K562 (cell line): ENCODE data around the gene CEP350. TPM values are rescaled to one million over a fixed set of nuclear protein-coding genes. Genes with fewer than 3 reads are reported as not detected.
A peak's percentile ranks its signal among the peaks of the same experiment; 100 is the strongest.

Experiments
- ATF7 ChIP-seq: fragments of 450-650 bp; IDR thresholded peaks from 2 replicates; pipeline ENCODE4 v1.7.1; 2014; ENCODE audit warnings: mild to moderate bottlenecking, moderate library complexity
- BRF2 ChIP-seq: IDR thresholded peaks from 3 replicates; pipeline ENCODE4 v1.6.1; 2011; ENCODE audit warnings: borderline replicate concordance, mild to moderate bottlenecking; ENCODE audit not compliant: insufficient read length, insufficient read depth
- CBX5 ChIP-seq: IDR thresholded peaks from 2 replicates; pipeline ENCODE4 v1.6.1; 2014; ENCODE audit warnings: low read depth, borderline replicate concordance
- KDM2B ChIP-seq: fragments of 250-450 bp; sonication (Bioruptor Pico); IDR thresholded peaks from 2 replicates; pipeline ENCODE4 v1.8.0; 2021; ENCODE audit warnings: mild to moderate bottlenecking, moderate library complexity
- KLF16 ChIP-seq: IDR thresholded peaks from 2 replicates; pipeline ENCODE4 v1.6.1; 2016; ENCODE audit warnings: antibody characterized with exemption
- MAFG ChIP-seq: fragments of 450-650 bp; conservative IDR thresholded peaks from 2 replicates; pipeline ENCODE4 v1.6.1; 2016; ENCODE audit warnings: missing genetic modification characterization, missing compliant biosample characterization
- MCM3 ChIP-seq: fragments of 450-650 bp; IDR thresholded peaks from 2 replicates; pipeline ENCODE4 v1.6.1; 2016
- MTA2 ChIP-seq: fragments of 450-650 bp; IDR thresholded peaks from 2 replicates; pipeline ENCODE4 v1.6.1; 2016; ENCODE audit warnings: low read depth
- NFIC ChIP-seq: fragments of 450-650 bp; IDR thresholded peaks from 2 replicates; pipeline ENCODE4 v1.6.1; 2017; ENCODE audit warnings: mild to moderate bottlenecking, inconsistent platforms
- SMARCE1 ChIP-seq: fragments of 450-650 bp; IDR thresholded peaks from 2 replicates; pipeline ENCODE4 v1.7.1; 2016; ENCODE audit warnings: mild to moderate bottlenecking
- SRSF1 ChIP-seq: fragments of 200-400 bp; formaldehyde crosslinking; IDR thresholded peaks from 2 replicates; pipeline ENCODE4 v1.6.1; 2017; ENCODE audit warnings: mild to moderate bottlenecking, low read depth, low read length, moderate library complexity
- STAT5A ChIP-seq: IDR thresholded peaks from 2 replicates; pipeline ENCODE4 v1.6.1; 2012; ENCODE audit warnings: low read length, inconsistent platforms, borderline replicate concordance
- STAT5B ChIP-seq: fragments of 250-450 bp; sonication (Bioruptor Pico); IDR thresholded peaks from 2 replicates; pipeline ENCODE4 v1.8.0; 2021; ENCODE audit warnings: mild to moderate bottlenecking, inconsistent platforms
- TRIM24 ChIP-seq, 2 experiments: fragments of 450-650 bp; IDR thresholded peaks; 2 replicates each; pipeline ENCODE4 v1.6.1; 2016
- ZEB2 ChIP-seq: fragments of 450-650 bp; IDR thresholded peaks from 2 replicates; pipeline ENCODE4 v1.6.1; 2016
- ZNF324 ChIP-seq: fragments of 250-450 bp; sonication (Bioruptor Pico); IDR thresholded peaks from 2 replicates; pipeline ENCODE4 v1.4.0; 2020; ENCODE audit warnings: mild to moderate bottlenecking
- ZNF449 ChIP-seq: fragments of 250-450 bp; sonication (Bioruptor Pico); IDR thresholded peaks from 2 replicates; pipeline ENCODE4 v1.8.0; 2022; ENCODE audit warnings: moderate library complexity, mild to moderate bottlenecking, inconsistent platforms
- ZNF561 ChIP-seq: fragments of 450-650 bp; formaldehyde crosslinking; conservative IDR thresholded peaks from 2 replicates; pipeline ENCODE4 v1.4.0; 2020; ENCODE audit warnings: mild to moderate bottlenecking, moderate library complexity
- ZNF699 ChIP-seq: fragments of 250-450 bp; sonication (Bioruptor Pico); IDR thresholded peaks from 2 replicates; pipeline ENCODE4 v1.8.0; 2021; ENCODE audit warnings: mild to moderate bottlenecking, moderate library complexity; ENCODE audit not compliant: insufficient replicate concordance
- polyA plus RNA-seq, 8 experiments: library from polyadenylated mRNA; depleted of rRNA in 4 of 8; stranded (reverse) in 5 of 8; unstranded in 3 of 8; fragments of >200 nt; fragmentation: Nextera tagmentation in 2 of 8; fragmentation: Illumina TruSeq in 1 of 8; extraction: Ambion mirVana in 2 of 8; extraction: Trizol in 1 of 8; gene quantifications; 2 replicates each; pipeline versions ENCODE4 v1.2.1 to v1.2.3, GENCODE V29; 2011 to 2014; ENCODE audit warnings: inconsistent platforms in 1 of 8, missing spikeins in 1 of 8
- total RNA-seq, 7 experiments: library from RNA; depleted of rRNA in 6 of 7; stranded (reverse); fragments of >200 nt in 6 of 7; fragmentation: Illumina TruSeq in 2 of 7; extraction: Trizol in 2 of 7; gene quantifications; 2 replicates each; pipeline versions ENCODE4 v1.2.1 to v1.2.3, GENCODE V29; 2011 to 2021; ENCODE audit warnings: low replicate concordance in 1 of 7
- TF ChIP-seq, protein P1 (sequence below): sonication (generic); formaldehyde crosslinking; IDR thresholded peaks from 2 replicates; pipeline ENCODE4 v1.8.0; 2022; ENCODE audit warnings: mild to moderate bottlenecking, missing genetic modification reagents
- TF ChIP-seq, protein P2 (sequence below): fragments of 250-450 bp; sonication (Bioruptor Pico); IDR thresholded peaks from 2 replicates; pipeline ENCODE4 v1.9.0; 2021; ENCODE audit warnings: mild to moderate bottlenecking
- TF ChIP-seq, protein P3 (sequence below): sonication (generic); formaldehyde crosslinking; IDR thresholded peaks from 2 replicates; pipeline ENCODE4 v1.8.0; 2023; ENCODE audit warnings: mild to moderate bottlenecking, missing genetic modification reagents
- TF ChIP-seq, protein P4 (sequence below): IDR thresholded peaks from 2 replicates; pipeline ENCODE4 v1.6.1; 2011; ENCODE audit not compliant: insufficient read length; ENCODE audit errors: extremely low read depth
- TF ChIP-seq, protein P5 (sequence below): sonication (generic); formaldehyde crosslinking; IDR thresholded peaks from 2 replicates; pipeline ENCODE4 v1.4.0; 2020; ENCODE audit warnings: mild to moderate bottlenecking, missing genetic modification reagents

Gene CEP350
- total and polyA plus RNA-seq, 9 of the 15 experiments (the other 6 are each of a cell fraction or from before 2014, with no cell fraction given) = 8.3 to 64.3 (median 28.0) TPM

DNA sequence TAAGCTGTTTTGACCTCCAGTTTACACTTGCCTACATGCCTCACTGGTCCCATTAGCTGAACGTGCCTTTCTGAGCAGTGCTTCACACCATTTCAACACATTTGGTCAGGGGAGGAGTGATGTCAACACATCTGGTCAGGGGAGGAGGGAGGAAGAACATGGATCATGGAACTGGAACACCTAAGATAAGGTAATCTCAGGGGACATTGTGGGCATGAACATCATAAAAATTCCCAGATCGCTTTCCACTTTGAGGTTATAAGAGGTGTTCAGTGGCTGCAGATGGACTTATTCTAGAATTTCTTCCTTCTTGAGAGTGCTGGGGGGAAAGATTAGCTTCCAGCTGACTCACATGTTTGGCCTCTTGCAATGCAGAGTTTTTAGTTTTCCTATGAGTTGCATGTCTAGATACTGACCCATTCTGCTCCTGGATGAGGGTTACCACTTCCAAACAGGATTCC lies 202.1 kb downstream of the CEP350 start (continued):
- no peak for TF ChIP-seq STAT5B
- peak; percentile 40; the same call in 1 of the 2 replicates for TF ChIP-seq KLF16
- TF ChIP-seq, protein P1, sequence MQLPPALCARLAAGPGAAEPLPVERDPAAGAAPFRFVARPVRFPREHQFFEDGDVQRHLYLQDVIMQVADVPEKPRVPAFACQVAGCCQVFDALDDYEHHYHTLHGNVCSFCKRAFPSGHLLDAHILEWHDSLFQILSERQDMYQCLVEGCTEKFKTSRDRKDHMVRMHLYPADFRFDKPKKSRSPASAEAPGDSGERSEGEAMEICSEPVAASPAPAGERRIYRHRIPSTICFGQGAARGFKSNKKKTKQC = no peak
- peak; percentile 66; the same call in 1 of the 2 replicates for TF ChIP-seq MTA2
- peak; percentile 50; the same call in 1 of the 2 replicates for TF ChIP-seq NFIC
- 0 out of 2 replicates have a peak, but pooled peaks have one; percentile 29 for TF ChIP-seq ZEB2
- 0 out of 2 replicates have a peak, but pooled peaks have one; percentile 28 for TF ChIP-seq SMARCE1
- TF ChIP-seq, protein P2, sequence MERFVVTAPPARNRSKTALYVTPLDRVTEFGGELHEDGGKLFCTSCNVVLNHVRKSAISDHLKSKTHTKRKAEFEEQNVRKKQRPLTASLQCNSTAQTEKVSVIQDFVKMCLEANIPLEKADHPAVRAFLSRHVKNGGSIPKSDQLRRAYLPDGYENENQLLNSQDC (CRISPR knock-in tag) = no peak
- no peak for TF ChIP-seq ZNF449 (CRISPR knock-in tag)
- TF ChIP-seq MAFG = peak; percentile 25; the same call in 1 of the 2 replicates
- TF ChIP-seq SRSF1 = no peak
- peak; percentile 80 to 81 for TF ChIP-seq TRIM24 (IDR thresholded peaks at IDR 0.05)
- peak; percentile 30; the same call in 1 of the 2 replicates for TF ChIP-seq ATF7
- TF ChIP-seq BRF2 = no peak
- TF ChIP-seq, protein P3, sequence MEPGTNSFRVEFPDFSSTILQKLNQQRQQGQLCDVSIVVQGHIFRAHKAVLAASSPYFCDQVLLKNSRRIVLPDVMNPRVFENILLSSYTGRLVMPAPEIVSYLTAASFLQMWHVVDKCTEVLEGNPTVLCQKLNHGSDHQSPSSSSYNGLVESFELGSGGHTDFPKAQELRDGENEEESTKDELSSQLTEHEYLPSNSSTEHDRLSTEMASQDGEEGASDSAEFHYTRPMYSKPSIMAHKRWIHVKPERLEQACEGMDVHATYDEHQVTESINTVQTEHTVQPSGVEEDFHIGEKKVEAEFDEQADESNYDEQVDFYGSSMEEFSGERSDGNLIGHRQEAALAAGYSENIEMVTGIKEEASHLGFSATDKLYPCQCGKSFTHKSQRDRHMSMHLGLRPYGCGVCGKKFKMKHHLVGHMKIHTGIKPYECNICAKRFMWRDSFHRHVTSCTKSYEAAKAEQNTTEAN (CRISPR knock-in tag) = no peak
- TF ChIP-seq CBX5 = no peak
- TF ChIP-seq STAT5A = 0 out of 2 replicates have a peak, but pooled peaks have one; percentile 31
- TF ChIP-seq KDM2B (CRISPR knock-in tag) = no peak
- TF ChIP-seq, protein P4, sequence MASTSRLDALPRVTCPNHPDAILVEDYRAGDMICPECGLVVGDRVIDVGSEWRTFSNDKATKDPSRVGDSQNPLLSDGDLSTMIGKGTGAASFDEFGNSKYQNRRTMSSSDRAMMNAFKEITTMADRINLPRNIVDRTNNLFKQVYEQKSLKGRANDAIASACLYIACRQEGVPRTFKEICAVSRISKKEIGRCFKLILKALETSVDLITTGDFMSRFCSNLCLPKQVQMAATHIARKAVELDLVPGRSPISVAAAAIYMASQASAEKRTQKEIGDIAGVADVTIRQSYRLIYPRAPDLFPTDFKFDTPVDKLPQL = no peak
- TF ChIP-seq ZNF699 = no peak
- TF ChIP-seq ZNF324 = no peak
- TF ChIP-seq, protein P5, sequence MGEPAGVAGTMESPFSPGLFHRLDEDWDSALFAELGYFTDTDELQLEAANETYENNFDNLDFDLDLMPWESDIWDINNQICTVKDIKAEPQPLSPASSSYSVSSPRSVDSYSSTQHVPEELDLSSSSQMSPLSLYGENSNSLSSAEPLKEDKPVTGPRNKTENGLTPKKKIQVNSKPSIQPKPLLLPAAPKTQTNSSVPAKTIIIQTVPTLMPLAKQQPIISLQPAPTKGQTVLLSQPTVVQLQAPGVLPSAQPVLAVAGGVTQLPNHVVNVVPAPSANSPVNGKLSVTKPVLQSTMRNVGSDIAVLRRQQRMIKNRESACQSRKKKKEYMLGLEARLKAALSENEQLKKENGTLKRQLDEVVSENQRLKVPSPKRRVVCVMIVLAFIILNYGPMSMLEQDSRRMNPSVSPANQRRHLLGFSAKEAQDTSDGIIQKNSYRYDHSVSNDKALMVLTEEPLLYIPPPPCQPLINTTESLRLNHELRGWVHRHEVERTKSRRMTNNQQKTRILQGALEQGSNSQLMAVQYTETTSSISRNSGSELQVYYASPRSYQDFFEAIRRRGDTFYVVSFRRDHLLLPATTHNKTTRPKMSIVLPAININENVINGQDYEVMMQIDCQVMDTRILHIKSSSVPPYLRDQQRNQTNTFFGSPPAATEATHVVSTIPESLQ (CRISPR knock-in tag) = 0 out of 2 replicates have a peak, but pooled peaks have one; percentile 34
- TF ChIP-seq ZNF561 (CRISPR knock-in tag) = no peak
- no peak for TF ChIP-seq MCM3
